ENCODE data around the gene ADGRE3. TPM values are rescaled to one million over a fixed set of nuclear protein-coding genes. Genes with fewer than 3 reads are reported as not detected.

ADGRE3 gene
- total and polyA plus RNA-seq, 2 of the 8 experiments (the other 6 are each of a cell fraction or from before 2014, with no cell fraction given): not detected

GRCh38 chr19:14703833-14704232, 29.2 kb upstream of the ADGRE3 start:
- H3K4me2 ChIP-seq (ENCODE audit: insufficient read depth in 1 of 2, low read depth in 2 of 2, low read length in 2 of 2): no peak overlapping the region
- H4K20me1 ChIP-seq (replicated peaks in 1 of 2; ENCODE audit: control insufficient read depth in 1 of 2, insufficient read depth in 2 of 2, low read length in 2 of 2): no peaks in the 10 kb centered on the region
- H2BK15ac ChIP-seq (ENCODE audit: low read length): no peak overlapping the region
- H3K36me3 ChIP-seq (ENCODE audit: control insufficient read depth in 2 of 4, insufficient read depth in 4 of 4, low read length in 3 of 4): peaks cover 2 to 26% (median 8%) of the 10 kb centered on the region in 4 experiments; a peak in 5 of 8 replicates
- H2BK120ac ChIP-seq (replicated peaks; ENCODE audit: low read depth, low read length): no peak overlapping the region
- no peak overlapping the region for H2BK20ac ChIP-seq (ENCODE audit: low read length)
- no peak overlapping the region for H3K27ac ChIP-seq (ENCODE audit: low read depth, low read length)
- no peak overlapping the region for H2BK12ac ChIP-seq (ENCODE audit: low read depth, low read length)
- no peak overlapping the region for H3K56ac ChIP-seq (replicated peaks; ENCODE audit: insufficient read length, low read depth, low read length)
- H3K9me3 ChIP-seq (ENCODE audit: insufficient read depth in 2 of 2, low read depth in 1 of 2, low read length in 1 of 2): no peaks in the 10 kb centered on the region
- H3K23ac ChIP-seq (ENCODE audit: insufficient read length): no peak overlapping the region
- H3K79me2 ChIP-seq (ENCODE audit: control insufficient read depth in 1 of 2, insufficient read depth in 2 of 2, low read length in 2 of 2): no peaks in the 10 kb centered on the region
- H2AK5ac ChIP-seq (ENCODE audit: low read depth, low read length): no peak overlapping the region
- H3K27me3 ChIP-seq (replicated peaks in 1 of 4; ENCODE audit: control insufficient read depth in 3 of 4, extremely low read depth in 1 of 4, insufficient read depth in 3 of 4, low read length in 3 of 4): no peaks in the 10 kb centered on the region
- TF ChIP-seq TBP (IDR thresholded peaks at IDR 0.05; ENCODE audit: low read depth, low read length) (no peak), KDM1A (IDR thresholded peaks at IDR 0.05; ENCODE audit: borderline replicate concordance, low read length) (no peak), KDM5A (IDR thresholded peaks at IDR 0.05; ENCODE audit: low read length) (no peak), RXRA (IDR thresholded peaks at IDR 0.05; ENCODE audit: insufficient read depth, low read depth, low read length) (no peak), CEBPB (IDR thresholded peaks at IDR 0.05; ENCODE audit: low read depth, low read length) (no peak), KDM4A (IDR thresholded peaks at IDR 0.05; ENCODE audit: low read depth, low read length, severe bottlenecking) (no peak), MAX (IDR thresholded peaks at IDR 0.05) (no peak), JUND (IDR thresholded peaks at IDR 0.05; ENCODE audit: low read length) (no peak), SRF (IDR thresholded peaks at IDR 0.05; ENCODE audit: low read depth, low read length) (no peak), BACH1 (IDR thresholded peaks at IDR 0.05; ENCODE audit: low read length) (no peak), BRCA1 (IDR thresholded peaks at IDR 0.05; ENCODE audit: low read depth, low read length) (no peak)
- no peak overlapping the region for H3K18ac ChIP-seq (ENCODE audit: extremely low read depth, low read length)
- H3K14ac ChIP-seq (ENCODE audit: insufficient read length): no peak overlapping the region
- 83% methylated on average over 6 of the region's 6 CpGs; no CpG with 5 or more reads in 1 of the 2 experiments for WGBS, 2 experiments (ENCODE audit: extremely low coverage in 1 of 2, insufficient coverage in 1 of 2, insufficient read length in 1 of 2, insufficient replicate concordance in 2 of 2, low coverage in 1 of 2, low lambda C conversion rate in 2 of 2, missing lambda C conversion rate in 1 of 2)
- no peak overlapping the region for H3K4ac ChIP-seq (replicated peaks; ENCODE audit: insufficient read length, low read depth, low read length)
- POLR2A ChIA-PET (ENCODE audit: partially characterized antibody): no interaction called here
- no peaks in the 10 kb centered on the region for H3K79me1 ChIP-seq (ENCODE audit: low read depth, low read length)
- no peaks in the 10 kb centered on the region for H3K23me2 ChIP-seq (ENCODE audit: low read depth, low read length)
- CTCF ChIA-PET (ENCODE audit: partially characterized antibody): no interaction called here
- H4K91ac ChIP-seq (replicated peaks; ENCODE audit: insufficient read length, low read length): no peak overlapping the region
- H3K4me1 ChIP-seq (replicated peaks in 1 of 4; ENCODE audit: control insufficient read depth in 3 of 4, insufficient read depth in 4 of 4, low read length in 3 of 4): no peaks in the 10 kb centered on the region
- H3K9ac ChIP-seq (replicated peaks in 1 of 4; ENCODE audit: extremely low read depth in 1 of 4, low read depth in 3 of 4, low read length in 3 of 4): no peak overlapping the region
- H4K5ac ChIP-seq (ENCODE audit: insufficient read length, low read depth, low read length): no peak overlapping the region
- H2AFZ ChIP-seq (ENCODE audit: low read length): no peak overlapping the region
- no peak overlapping the region for H4K8ac ChIP-seq (ENCODE audit: extremely low read depth, insufficient read depth, low read length)
- H3K4me3 ChIP-seq (ENCODE audit: extremely low read depth in 1 of 4, insufficient read depth in 2 of 4, low read depth in 3 of 4, low read length in 4 of 4): no peak overlapping the region
- DNase-seq (ENCODE audit: low read depth in 1 of 2, low spot score in 2 of 2) (no peak), FAIRE-seq (no peak)
- no peak overlapping the region for H2BK5ac ChIP-seq (ENCODE audit: low read depth, low read length)
